Thyroid gland (tissue), 4 donors: ENCODE data around the gene ZNF606.

Experiments used
- CTCF ChIP-seq, 6 experiments: fragments of 200-600 bp in 3 of 6; fragments of 450-650 bp in 3 of 6; sonication (generic) in 3 of 6; IDR thresholded peaks; one replicate each; pipeline ENCODE4 v1.5.1; 2016 to 2019; ENCODE audit warnings: antibody characterized with exemption in 6 of 6, mild to moderate bottlenecking in 2 of 6, inconsistent platforms in 1 of 6, moderate library complexity in 1 of 6
- POLR2A ChIP-seq, 2 donors: fragments of 450-650 bp; IDR thresholded peaks; one replicate each; pipeline ENCODE4 v1.6.1; 2017; ENCODE audit warnings: antibody characterized with exemption in 2 of 2, mild to moderate bottlenecking in 2 of 2, moderate library complexity in 1 of 2

DNA sequence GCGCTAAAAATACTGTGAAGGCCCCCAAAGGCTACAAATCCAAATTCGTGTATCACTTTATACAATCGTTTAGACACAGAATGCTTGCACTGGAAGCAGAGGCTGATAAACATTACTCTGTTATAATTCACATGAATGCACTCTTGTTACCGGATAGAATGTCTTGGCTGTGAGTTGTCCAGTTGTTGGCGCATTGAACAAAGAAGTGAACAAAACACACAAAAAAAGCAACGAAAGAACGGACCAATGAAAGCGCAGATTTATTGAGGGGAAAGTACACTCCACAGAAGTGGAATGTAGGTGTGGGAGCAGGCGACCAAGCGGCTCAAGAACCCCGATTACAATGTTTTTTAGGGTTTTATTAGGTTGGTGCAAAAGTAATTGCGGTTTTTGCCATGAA lies 66.9 kb downstream of the ZNF606 start:
- TF ChIP-seq CTCF (IDR thresholded peaks at IDR 0.05) (no peak), POLR2A (IDR thresholded peaks at IDR 0.05) (no peak)
